DND-41 (cell line): ENCODE measurements around the gene PTGES3L.

Experiments used
- EZH2 ChIP-seq: IDR thresholded peaks from 3 replicates; pipeline ENCODE4 v1.6.1; 2012; ENCODE audit warnings: borderline replicate concordance, low read depth, mild to moderate bottlenecking, moderate library complexity, low read length, inconsistent platforms; ENCODE audit not compliant: severe bottlenecking
- TF ChIP-seq, protein P1 (sequence below): IDR thresholded peaks from 2 replicates; pipeline ENCODE4 v1.5.1; 2012; ENCODE audit warnings: borderline replicate concordance, low read length, moderate library complexity, mild to moderate bottlenecking; ENCODE audit not compliant: poor library complexity, severe bottlenecking; ENCODE audit errors: extremely low read depth

GRCh38 chr17:42971589-42971988, 8.3 kb downstream of the PTGES3L start:
- TF ChIP-seq, protein P1, sequence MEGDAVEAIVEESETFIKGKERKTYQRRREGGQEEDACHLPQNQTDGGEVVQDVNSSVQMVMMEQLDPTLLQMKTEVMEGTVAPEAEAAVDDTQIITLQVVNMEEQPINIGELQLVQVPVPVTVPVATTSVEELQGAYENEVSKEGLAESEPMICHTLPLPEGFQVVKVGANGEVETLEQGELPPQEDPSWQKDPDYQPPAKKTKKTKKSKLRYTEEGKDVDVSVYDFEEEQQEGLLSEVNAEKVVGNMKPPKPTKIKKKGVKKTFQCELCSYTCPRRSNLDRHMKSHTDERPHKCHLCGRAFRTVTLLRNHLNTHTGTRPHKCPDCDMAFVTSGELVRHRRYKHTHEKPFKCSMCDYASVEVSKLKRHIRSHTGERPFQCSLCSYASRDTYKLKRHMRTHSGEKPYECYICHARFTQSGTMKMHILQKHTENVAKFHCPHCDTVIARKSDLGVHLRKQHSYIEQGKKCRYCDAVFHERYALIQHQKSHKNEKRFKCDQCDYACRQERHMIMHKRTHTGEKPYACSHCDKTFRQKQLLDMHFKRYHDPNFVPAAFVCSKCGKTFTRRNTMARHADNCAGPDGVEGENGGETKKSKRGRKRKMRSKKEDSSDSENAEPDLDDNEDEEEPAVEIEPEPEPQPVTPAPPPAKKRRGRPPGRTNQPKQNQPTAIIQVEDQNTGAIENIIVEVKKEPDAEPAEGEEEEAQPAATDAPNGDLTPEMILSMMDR = no peak
- TF ChIP-seq EZH2 = no peak
